HG03280 (cell line): Measurements from ENCODE around the gene BRD3.
A peak's percentile ranks its signal among the peaks of the same experiment; 100 is the strongest.

Experiments used
- ATAC-seq: cut with Tn5 transposase; IDR thresholded peaks from one replicate; pipeline ENCODE4 v1.9.1; 2021; ENCODE audit warnings: mild to moderate bottlenecking, moderate library complexity; ENCODE audit not compliant: unreplicated experiment

BRD3 gene

DNA sequence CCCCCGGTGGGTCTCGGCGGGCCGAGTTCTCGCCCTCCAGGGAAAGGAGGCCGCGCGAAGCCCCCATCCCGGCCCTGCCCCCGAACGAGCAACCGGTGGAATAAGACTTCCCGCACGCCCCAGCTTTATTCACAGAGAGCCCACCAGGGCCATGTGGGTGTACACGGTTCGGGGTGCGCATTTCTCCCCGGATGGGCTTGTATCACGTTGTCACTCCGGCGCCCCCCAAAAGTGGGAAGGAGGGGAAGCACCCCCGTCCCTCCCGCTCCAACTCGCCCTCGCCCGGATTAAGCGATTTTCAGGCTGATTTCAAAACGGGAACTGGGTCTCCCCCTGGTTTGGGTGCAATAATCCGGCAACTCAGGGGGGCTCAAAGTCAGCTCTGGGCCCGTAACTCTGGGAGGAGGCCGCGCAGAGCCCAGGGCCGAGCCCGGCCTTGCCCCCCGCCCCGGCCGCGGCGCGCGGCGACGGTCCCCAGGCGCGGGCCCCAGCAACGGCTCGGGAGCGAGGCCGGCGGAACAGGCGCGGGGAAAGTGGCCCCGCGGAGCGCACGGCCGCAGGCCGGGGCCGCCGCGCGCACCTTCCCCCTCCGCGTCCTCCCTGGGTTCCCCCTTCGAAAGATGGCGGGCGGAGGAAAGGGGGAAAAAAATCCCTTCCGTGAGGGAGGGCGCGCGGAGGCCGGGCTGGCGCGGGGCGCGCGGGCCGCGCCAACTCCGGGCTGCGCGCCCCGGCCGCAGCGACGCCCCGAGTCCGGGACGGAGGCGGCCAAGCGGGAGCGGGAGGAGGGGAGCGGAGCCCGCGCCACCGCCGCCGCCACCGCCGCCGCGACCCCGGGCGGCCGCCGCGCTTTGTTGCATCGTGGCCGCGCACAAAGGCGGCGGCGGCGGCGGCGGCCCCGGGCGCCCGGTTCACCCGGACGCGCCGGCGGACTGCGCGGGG lies 644 bp downstream of the BRD3 start:
- no peak for ATAC-seq

DNA sequence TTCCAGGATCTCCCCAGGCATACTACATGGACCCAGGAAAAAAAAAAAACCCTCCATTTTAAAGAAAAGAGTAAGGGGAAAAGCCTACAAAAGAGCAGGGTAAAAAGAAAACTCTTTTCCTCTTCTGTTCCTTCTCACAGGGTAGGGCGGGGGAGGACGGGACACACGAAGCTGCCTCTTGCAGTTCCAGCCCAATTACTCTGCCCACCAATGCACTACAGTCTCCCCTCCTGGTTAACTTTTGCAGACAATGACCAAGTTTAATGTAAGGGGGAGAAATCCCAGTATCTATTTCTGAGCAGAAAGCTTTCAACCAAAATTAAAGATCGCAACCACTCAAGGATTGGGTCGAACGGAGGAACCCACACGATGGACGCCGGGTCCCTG lies 1.3 kb downstream of the BRD3 start:
- ATAC-seq = no peak

DNA sequence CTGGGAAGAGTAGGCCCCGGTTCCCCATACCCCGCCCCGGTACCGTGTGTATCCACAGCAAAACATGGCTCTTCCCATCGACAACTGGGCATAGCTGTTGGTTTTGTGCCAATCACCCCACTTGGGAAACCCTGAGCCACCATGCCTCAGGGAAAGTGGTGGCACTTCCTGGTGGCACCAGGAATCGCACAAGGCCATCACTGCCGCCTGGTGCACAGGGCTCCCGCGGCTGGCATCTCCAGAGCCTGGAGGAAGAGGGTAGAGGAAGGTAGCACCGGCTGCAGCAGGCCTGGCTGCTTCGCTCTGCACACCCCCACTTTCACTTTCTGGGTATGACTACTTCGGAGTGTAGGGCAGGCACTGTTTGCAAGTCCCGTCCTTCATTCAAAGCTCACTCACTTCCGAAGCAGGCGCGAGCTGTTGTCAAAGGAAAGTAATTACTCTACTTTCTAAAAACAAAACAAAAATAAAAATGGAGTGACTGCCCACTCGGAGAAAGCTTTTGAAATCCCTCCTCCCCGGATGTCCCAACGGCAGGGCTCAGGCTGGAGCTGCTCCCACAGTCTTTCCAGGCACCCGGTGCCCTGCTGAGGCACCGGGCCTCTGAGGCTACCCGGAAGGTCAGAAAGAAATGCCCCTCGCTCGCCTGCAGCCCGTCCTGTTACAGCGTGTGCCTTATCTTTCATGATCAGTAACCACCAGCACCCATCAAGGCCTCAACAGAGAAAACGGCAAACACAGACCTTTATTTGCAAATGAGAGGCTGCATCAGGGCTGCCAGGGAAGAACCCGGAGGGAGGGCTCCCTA lies 2.0 kb downstream of the BRD3 start:
- ATAC-seq = no peak

DNA sequence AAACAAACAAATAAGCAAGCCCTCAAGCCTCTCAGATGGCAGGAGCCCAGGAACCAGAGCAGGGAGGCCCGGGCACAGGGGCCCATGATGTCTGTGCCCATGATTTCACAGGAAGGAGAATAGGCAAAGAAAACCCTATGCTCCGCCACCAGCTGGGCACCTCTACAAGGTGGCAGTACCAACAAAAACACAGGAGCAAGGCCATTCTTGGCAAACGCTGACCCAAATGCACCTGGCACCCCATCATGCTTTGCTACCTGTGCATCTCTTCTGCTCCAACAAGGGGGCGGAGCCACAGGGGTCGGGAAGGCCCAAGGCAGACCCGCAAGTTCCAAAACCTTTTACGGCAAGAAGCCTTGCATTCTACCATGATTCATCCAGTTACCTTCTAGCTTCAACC lies 3.1 kb downstream of the BRD3 start:
- no peak for ATAC-seq

DNA sequence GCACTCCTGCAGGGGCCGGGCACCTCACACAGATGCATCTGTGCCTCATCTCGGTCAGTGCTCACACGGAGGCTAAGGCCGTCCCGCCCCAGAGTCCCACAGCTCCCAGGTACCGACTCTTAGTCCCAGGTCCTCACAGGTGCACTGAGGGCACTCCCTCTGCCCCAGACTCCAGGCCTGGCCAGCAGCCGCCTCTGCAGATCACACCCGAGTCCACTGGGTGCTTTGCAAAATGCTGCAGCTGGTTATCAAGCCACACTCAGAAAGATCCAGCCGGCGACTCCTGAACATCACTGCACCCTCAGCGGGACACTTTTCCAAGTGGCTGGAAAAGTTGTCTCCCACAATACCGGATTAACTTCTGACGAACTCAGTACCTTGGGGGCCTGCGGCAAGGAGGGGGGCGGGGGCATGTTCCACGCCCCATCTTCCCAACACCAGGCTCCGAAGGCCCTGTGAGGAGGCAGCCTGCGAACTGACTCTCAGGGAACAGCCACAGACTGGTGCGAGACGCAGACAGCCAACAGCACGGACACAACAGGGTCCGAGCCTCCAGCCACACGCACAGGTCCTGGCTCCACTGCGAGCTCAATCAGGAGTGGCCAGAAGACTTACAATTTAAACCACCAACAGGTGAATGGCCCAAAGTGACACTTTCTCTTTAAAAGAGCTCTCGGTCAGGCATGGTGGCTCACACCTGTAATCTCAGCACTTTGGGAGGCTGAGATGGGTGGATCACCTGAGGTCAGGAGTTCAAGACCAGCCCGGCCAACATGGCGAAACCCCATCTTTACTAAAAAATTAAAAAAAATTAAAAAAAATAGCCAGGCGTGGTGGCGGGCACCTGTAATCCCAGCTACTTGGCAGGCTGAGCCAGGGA lies 4.0 kb downstream of the BRD3 start:
- ATAC-seq = no peak

DNA sequence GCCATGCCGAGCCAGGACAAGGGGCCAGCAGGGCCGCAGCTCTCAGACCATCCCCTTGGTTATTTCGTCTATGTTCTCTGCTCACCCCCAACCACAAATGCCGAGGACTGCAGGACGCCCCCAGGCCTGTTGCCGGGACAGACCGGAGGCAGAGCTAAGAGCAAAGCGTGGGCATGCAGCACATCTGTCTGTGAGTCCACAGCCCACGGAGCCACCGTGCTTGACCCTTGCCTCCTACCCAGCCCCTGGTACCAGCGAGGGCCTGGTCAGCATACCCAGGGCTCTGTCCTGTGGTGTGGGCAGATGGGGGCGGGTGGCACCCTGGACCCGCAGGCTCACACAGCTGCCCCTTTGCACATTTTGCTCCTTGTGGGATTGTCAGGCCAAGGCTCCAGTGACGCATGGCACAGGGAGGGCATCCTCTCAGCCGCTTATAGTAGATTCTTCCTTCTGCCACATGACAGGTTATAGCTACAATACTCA lies 4.7 kb downstream of the BRD3 start:
- no peak for ATAC-seq

DNA sequence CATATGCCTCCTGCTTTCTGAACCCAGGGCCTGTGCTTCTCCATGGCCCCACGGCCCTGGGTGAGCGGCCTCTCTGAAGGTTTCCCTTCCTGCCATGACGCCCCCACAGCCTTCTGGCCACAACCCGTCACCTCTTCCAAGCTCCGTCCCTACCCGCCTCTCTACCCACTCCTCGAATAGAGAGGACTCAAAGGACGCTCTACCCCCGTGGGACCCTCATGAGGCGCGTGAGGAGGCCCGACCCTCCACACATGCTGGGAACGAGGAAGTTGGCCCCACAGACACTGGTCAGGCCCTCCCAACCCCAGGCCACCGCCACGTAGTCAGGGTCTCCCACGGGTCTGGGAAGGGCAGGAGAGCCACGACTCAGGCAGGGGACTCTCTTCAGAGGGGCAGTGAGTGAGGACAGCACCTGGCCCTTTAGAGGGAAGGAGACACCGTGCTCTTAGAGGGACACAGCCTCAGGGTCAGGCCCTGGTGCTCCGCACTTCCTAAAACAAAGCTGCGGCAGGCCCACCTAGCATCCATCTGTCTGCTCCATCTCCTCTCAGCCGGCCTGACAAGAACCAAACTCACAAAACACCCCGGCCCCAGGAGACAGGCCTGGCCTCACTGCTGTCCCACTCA lies 5.3 kb downstream of the BRD3 start:
- no peak for ATAC-seq

DNA sequence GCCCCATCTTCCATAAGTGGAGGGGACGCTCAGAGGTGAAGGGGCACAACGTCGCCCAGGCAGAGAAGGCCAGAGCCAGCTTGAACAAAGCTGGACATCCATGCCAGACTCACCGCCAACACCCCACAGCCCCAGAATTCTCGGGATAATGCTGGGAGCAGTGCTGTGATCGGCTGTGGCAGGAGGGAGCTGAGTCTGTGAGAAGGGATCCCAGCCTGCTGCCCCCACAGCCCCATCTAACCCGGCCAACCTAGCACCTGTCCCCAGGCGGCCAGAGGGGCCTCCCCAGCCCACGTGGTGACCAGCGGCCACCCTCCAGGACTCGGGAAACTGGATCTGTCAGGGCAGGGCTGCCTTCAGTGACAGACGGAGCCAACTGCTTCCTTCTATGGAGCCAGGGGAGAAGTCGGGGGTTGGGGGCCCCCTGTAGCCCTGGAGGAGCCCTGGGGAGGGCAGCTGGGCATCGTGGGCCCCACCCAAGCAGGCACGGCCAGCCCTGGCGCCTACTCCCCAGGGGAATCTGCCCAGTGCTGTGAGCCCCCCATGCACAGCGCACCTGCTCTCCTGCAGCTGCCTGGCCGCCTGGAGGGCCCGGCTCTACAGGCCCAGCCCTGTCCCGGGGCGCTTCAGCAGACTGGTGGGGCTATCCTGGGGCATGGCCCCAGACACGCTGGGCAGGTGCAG lies 6.0 kb downstream of the BRD3 start:
- ATAC-seq = no peak

DNA sequence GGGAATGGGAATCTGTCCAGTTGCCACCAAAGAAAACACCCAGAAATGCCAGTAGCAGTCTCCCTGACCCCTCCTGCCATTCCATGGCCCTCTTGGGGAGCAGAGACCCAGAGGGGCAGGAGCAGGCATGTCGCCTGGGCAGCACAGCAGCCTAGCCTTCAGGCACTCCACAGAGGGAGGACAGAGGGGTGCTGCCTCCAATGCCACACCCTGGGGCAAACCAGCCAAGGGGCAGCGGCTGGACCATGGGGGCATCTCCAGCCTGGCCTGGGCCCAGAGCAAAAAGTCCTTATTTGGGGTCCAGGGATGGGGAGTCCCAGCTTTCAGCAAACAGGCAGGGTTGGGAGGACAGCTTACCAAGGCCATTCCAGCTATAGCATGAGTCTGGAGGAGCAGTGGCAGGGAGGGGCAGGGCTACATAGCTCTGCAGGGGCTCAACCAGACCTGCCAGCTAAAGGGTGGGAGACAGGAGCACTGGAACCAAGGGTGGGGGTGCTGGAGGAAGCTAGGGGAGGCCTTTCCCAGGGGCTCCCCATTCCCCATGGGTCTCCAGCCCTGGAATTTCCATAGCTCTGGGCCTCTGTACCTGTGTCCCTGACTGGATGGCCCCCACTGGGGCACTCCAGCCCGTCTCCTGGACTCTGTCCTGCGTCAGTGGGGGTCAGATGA lies 6.7 kb downstream of the BRD3 start:
- ATAC-seq = no peak

DNA sequence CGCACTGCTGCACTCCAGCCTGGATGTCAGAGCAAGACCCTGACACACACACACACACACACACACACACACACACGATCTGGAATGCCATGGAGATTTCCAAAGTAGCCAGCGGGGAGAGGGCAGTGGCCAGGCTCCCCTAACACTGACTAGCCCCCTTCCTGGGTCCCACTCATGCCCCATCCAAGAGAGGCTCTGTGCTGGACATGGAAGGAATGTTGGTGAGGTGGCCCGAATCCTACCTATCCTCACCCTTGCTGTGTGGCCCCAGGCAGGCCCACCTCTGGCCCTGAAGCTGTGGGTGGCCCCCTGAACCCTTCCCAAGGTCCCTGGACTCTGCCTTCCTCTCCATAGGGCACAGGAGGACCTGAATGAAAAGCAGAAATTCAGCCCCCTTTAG lies 7.3 kb downstream of the BRD3 start:
- ATAC-seq = no peak

DNA sequence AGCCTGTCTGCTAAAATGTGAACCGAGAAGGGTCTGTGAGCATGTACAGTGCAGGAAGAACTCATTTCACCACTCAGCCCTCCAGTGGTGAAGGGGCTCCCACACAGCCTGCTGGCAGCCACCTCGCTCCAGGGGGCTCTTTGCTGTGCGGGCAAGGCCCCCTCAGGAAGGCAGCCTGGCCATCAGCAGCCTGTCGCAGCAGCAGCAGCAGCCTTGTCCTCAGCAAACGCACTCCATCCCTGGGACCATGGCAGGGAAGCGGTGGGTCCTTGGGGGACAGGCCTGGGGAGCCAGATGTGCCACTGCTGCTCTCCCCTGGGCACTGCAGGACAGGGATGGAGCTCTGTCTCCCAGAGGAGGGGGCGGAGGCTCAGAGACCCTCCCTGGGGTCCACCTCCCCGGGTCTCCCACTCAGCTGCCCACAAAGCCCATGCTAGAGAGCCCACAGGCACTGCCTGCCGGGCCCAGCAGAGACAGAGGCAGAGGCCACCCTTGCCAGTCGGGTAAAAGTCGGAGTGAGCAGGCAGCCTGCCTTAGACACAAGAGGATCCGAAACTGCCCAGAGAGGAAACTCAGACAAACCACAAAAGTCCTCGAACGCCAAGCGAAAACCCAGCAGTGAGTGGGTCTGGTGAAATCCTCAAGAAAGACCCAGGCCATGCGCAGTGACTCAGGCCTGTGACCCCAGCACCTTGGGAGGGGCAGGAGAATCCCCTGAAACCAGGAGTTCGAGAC lies 8.0 kb downstream of the BRD3 start:
- peak; percentile 78 for ATAC-seq

DNA sequence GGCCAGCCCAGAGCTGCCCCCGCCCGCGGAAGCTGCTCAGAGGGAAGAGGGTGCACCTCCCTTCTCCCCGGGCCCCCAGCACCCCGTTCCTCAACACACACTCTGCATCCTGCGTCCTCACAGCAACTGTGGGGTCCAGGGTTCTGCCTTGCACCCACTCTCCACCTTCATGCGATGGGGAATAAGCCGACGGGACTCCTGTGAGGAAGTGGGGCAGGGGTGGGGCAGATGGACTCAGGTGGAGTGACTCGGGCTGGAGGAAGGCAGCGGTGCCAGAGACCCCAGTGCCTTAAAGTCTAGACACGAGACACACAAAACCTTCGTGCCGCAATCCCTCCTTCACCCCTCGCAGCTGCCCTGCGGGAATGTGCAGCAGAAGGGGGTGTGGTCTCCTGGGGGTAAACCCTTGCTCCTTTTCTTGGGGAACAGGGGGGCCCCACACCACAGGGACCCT lies 8.6 kb downstream of the BRD3 start:
- no peak for ATAC-seq

DNA sequence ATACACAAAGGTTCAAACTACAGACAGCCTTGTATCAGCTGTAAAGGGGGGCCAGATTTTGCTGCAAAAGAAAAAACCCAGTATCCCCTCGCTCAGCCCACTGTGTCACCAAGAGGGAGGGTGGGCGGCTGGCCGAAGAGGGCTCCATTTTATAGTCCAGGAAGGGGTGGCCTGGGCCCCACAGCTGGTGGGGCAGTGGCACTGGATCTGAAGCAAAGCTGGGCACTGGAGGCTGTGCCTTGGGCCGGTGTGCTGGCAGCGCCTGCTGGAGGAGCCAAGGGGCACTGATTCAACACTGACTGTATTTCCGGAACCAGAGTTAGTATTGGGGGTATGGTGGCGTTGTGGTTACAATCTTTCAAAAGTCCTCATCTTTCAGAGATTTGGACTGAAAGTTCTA lies 9.1 kb downstream of the BRD3 start:
- ATAC-seq = no peak

DNA sequence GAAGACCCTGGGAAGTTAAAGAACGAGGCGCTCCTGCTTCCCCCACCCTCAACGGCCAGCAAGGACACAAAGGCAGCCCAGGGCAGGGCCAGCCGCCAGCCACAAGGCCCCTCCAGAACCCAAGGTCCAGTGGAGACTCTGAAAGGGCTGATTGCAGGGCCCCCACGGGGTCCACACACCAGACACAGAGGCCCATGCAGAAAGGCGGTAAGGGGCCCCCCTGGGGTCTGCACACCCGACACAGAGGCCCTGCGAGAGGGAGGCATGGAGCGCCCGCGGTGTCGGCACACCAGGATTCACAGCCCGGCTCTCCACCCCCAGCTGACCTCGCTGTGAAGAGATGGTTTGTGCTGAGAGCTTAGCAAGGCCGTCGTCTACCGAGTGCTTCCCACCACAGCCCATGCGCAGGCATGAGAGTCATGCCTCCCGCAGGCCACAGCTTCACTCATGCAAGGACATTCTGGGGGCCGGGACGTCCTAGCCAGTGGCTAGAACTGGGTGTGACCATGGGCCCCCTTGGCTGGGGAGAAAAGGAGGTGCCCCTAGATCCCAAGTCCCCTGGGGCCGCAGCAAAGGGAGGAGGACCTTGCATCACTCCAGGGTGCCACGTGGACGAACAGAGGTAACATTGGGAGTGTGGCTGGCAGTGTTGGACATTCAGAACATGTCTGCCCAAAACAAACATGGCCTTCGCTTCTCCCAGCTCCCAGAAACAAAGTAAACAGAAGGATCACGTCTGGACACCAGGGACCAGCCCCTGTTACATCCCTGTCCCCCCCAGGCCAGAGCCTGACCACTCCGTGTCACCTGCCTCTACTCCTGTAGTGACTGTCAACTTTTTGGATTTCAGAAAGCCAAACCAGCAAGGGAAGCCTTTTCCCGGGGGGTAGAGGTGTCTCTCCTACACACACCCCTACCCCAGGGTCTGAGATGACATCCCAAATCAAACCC lies 9.8 kb downstream of the BRD3 start:
- ATAC-seq = no peak

DNA sequence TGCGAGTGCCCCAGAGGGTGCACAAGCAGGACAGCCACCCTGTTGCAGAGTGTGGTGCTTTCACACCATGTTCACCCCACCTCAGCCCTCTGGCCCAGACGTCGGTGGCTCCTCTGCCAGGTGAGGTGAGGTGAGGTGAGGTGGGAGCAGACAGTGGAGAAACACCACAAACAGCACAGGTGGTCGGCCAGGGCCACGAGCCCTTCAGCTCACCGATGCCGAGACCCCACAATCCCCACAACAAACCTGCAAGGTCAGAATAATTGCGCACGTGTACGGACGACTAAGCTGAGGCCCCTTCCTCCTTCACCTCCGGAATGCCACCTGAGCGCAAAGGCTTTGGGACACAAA lies 10.5 kb downstream of the BRD3 start:
- ATAC-seq = no peak

DNA sequence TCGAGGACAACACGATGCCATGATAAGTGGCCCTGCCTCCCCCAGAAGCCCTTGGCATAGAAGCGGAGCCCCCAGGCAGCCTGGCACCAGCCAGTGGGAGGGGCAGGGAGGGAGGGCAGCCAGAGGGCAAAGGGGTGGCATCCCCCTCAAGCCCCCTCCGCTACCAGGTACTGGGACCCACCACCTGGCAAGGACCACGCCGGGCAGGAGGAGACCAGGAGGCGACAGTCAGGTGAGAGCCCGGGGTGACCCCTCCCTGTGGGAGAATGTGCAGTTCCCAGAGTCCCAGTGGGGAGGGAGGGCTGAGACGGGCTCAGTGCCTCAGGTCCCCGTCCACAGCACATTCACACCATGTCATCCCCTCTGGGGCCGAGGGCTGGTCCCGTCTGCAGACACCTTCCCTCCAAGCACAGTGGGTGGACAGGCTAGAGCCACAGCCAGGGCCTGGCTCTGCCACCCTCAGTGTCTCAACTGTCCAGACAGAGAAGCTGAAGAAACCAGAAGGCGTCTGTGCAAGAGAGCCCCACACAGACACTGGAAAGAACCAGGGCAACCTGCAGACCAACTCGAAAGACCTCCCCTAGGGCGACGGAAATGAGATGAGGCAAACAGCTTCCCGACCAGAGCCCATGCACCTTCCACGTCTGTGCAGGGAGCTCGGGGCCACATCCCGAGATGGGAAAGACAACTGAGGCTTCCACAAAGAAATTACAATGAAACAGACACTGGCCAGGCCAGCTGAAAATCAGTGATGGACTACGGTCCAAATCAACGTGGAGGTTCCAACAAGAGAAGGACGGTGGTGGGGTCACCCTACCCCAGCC lies 11.1 kb downstream of the BRD3 start:
- no peak for ATAC-seq

DNA sequence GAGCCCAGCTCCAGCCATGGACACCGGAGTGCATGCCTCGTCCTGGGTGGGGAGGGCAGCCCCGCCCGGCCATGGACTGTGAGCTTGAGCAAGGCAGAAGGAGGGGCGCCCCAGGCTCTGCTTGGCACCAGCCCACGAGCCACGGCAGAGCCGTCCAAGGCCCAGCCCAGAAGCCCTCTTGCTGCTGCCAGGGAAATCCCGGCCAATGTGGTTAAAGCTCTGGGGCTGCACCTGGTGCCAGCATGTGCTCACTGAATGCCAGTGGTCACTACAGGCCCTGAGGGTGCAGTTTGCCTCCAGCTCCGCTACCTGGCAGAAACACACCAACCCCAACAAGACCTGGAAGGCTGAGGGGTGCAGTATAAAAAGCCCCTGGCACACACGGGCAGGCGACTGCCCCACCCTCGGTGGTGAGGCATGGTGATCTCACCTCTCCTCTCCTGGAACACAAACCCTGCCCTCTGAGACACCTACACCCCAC lies 11.8 kb downstream of the BRD3 start:
- no peak for ATAC-seq
